GM12801 (cell line): ENCODE results near the gene SV2C.

Experiments used
- TF ChIP-seq, protein P1 (sequence below): IDR thresholded peaks from one replicate; pipeline ENCODE4 v1.5.1; 2011; ENCODE audit warnings: control low read depth; ENCODE audit not compliant: insufficient read length; ENCODE audit errors: extremely low read depth

Gene SV2C

DNA sequence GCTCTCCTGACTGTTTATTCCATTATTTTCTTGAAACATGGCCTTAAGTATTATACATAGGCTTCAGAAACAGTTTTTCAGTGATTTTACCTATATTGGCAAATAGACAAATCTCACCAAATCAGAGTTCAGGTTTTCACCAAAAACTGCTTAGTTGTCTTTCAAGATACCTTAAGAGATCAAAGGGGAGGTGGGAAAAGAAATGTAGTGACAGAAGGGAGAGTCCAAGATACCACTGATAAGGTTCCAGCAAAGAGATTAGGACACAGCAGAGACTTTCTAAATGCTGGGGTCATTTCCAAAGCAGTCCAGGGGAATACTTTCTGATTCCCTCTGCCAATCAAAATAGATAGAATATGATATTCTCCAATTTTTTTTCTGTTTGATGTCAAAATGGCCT lies 246.2 kb downstream of the SV2C start:
- TF ChIP-seq, protein P1, sequence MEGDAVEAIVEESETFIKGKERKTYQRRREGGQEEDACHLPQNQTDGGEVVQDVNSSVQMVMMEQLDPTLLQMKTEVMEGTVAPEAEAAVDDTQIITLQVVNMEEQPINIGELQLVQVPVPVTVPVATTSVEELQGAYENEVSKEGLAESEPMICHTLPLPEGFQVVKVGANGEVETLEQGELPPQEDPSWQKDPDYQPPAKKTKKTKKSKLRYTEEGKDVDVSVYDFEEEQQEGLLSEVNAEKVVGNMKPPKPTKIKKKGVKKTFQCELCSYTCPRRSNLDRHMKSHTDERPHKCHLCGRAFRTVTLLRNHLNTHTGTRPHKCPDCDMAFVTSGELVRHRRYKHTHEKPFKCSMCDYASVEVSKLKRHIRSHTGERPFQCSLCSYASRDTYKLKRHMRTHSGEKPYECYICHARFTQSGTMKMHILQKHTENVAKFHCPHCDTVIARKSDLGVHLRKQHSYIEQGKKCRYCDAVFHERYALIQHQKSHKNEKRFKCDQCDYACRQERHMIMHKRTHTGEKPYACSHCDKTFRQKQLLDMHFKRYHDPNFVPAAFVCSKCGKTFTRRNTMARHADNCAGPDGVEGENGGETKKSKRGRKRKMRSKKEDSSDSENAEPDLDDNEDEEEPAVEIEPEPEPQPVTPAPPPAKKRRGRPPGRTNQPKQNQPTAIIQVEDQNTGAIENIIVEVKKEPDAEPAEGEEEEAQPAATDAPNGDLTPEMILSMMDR: no peak

DNA sequence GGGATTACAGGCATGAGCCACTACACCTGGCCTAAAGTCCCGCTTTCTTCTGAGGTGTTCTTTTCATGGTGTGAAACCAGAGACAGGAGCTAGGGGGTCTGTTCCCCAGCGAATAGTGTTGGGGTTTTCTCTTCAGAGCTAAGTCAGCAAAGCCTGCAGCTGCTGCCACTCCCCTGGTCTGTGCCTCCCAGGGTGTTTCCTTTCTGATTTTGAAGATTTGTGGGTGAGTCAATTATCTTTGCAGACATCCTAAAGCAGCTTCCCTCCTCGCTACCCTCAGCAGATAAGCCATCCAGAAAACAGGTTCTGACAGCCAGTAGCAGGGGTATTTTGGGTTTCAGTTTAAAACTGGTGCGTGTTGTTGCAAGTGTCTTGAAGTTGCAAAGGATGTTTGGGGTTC lies 247.9 kb downstream of the SV2C start:
- TF ChIP-seq, protein P1: no peak

DNA sequence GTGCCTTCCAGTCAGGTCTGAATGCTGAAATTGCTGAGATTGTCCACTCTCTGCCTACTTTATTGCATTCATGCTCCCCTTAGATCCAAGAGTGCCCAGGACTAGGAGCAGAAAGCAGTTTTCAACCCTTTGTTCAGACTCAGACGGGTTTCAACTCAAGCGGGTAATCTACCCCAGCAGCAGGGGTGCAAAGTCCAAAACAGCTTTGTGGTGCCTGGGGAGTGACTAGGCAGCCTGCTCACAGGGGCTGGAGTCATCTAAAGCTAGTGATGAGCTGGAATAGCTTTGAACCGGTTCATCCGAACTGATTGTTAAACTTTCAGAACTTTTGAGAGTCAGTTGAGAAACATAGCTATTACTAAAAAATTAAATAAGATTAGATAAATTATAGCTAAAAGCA lies 248.9 kb downstream of the SV2C start:
- TF ChIP-seq, protein P1: no peak

DNA sequence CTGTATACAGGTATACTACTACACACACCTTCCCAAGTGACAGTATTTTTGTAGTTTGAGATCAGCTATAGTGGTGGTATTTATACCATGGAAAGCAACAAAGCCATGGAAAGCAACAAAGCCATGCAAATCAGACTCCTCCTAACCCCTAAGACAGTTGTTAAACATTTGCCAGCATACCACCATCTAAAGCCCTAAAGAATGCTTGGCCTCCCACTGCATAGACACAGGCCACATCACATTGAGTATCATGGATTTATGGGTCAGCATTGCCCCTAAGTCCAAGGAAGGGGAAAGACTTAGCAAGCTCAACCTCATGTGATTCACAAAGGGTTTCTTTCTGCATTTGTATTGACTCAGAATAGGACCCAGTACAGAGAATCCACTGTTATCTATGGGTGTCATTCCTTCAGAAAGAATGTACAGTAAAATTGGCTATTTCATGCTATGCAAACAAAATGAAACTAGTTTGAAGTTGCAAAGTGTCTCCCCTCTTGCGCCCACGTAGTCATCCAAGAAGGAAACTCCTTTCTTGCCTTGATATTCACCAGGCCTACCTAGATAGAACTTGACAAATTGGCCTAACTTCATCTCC lies 249.5 kb downstream of the SV2C start:
- TF ChIP-seq, protein P1: no peak

DNA sequence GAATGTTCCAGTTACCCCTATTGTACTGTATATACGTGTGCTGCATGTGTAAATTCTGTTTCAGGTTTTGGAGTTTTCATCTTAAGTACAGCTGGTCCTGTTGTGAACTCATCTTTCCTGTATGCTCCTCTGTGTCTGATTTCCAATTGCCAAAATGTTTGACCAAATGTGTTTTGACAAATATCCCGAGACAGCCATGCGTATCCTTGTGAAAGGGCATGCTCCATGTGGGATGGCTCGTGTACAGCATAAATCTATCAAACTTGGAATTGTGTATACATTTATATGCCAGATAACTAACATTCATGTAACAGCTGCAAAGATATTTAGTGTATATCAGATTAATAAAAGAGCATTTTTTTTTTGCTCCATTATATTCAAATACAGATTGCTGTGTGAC lies 250.4 kb downstream of the SV2C start:
- TF ChIP-seq, protein P1: no peak

DNA sequence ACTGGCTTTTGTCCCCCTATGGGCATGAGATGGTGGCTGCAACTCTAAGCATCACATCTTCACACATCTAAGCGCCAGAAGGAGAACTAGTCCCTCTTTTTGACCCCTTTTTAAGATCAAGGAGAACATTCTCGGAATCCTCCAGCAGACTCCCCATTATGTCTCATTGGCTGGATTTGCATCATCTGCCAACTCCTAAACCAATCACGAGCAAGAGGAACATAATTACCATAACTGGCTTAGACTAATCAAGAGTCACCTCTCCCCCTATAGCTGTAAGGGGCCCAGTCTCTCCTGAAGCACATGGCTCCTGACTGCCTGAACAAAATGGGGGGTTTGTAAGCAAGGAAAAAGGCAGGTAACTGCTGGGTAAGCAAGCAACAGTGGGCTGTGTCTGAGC lies 251.4 kb downstream of the SV2C start:
- TF ChIP-seq, protein P1: no peak

DNA sequence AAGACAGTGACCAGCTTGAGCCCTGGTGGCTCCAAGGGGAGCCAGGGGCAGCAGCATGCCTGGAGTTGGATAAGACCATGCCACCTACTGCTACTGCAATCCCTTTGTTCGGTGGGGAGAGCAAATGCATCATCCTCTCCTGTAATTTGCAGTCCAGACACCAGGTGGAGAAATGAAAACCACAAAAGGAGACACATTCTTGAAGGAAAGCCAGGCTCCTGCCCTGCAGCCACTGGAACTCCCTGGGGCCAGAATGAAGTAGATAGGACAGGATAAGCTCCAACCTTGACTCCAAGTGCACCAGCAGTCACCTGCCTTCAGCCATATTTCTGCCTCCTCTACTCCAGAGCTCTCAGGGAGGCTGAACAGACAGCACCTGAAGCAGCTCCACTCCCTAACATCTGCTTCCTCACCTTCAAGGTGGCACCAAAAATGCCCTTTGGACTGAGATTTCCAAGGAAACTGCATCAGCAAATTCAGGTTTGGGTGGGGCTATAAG lies 254.8 kb downstream of the SV2C start:
- TF ChIP-seq, protein P1: no peak
